HG03342 (cell line): ENCODE measurements around the gene TMEM128.
"Not testable (repeated sequence)": the region's sequence is repeated elsewhere in the genome, so short reads cannot be mapped to it uniquely, and the experiment has no call there.

Experiments used
- ATAC-seq: cut with Tn5 transposase; IDR thresholded peaks from one replicate; pipeline ENCODE4 v1.9.1; 2021; ENCODE audit warnings: mild to moderate bottlenecking, moderate library complexity; ENCODE audit not compliant: unreplicated experiment

Gene TMEM128

GRCh38 chr4:4200624-4201023, 47.4 kb downstream of the TMEM128 start:
- no peak for ATAC-seq

- ATAC-seq: no peak
Observed at GRCh38 chr4:4195354-4195753, 52.7 kb downstream of the TMEM128 start.

GRCh38 chr4:4188557-4188956, 59.5 kb downstream of the TMEM128 start:
- not testable (repeated sequence) for ATAC-seq
